ENCODE results near the gene DDX1.

- no peak for TF ChIP-seq CTCF (conservative IDR thresholded peaks at IDR 0.05 in 1 of 2, IDR thresholded peaks at IDR 0.05 in 1 of 2; ENCODE audit: low read depth in 1 of 2, low read length in 2 of 2)
- TF ChIP-seq EZH2 (IDR thresholded peaks at IDR 0.05; ENCODE audit: low read length, missing control alignments): no peak
Observed at GRCh38 chr2:15622614-15623480, 31.2 kb downstream of the DDX1 start.
